ENCODE measurements around the gene XYLB. TPM values are rescaled to one million over a fixed set of nuclear protein-coding genes. Genes with fewer than 3 reads are reported as not detected.

XYLB gene
- total and polyA plus RNA-seq, 9 donors: 1.4 to 7.0 (median 3.8) TPM

GRCh38 chr3:38387862-38388261, 41.3 kb downstream of the XYLB start:
- H3K9me3 ChIP-seq: no peaks in the 10 kb centered on the region
- 97 to 99% (median 98%) methylated on average over 5 of the region's 5 CpGs for WGBS, 3 donors

GRCh38 chr3:38392604-38393163, 46.1 kb downstream of the XYLB start:
- no peak for DNase-seq

More at GRCh38 chr3:38387862-38388261, 41.3 kb downstream of the XYLB start:
- Histone ChIP-seq H3K27me3 (no peaks in the 10 kb centered on the region), H3K4me1 (ENCODE audit: insufficient read depth) (no peaks in the 10 kb centered on the region), H3K27ac (no peak overlapping the region), H3K36me3 (no peaks in the 10 kb centered on the region), H3K4me3 (no peak overlapping the region)
- intact Hi-C loops (cut with DNase I): no loop called here
- no peak for DNase-seq
- TF ChIP-seq CTCF (IDR thresholded peaks at IDR 0.05) (no peak), EP300 (IDR thresholded peaks at IDR 0.05) (no peak), POLR2A (IDR thresholded peaks at IDR 0.05) (no peak)

GRCh38 chr3:38396239-38396638, 49.7 kb downstream of the XYLB start:
- Histone ChIP-seq H3K27me3 (no peaks in the 10 kb centered on the region), H3K27ac (no peak overlapping the region), H3K36me3 (no peaks in the 10 kb centered on the region), H3K4me1 (ENCODE audit: insufficient read depth) (no peaks in the 10 kb centered on the region), H3K9me3 (no peaks in the 10 kb centered on the region), H3K4me3 (no peak overlapping the region)
- DNase-seq: no peak
- TF ChIP-seq EP300 (IDR thresholded peaks at IDR 0.05) (no peak), CTCF (IDR thresholded peaks at IDR 0.05) (no peak), POLR2A (IDR thresholded peaks at IDR 0.05) (no peak)
- 90 to 98% (median 95%) methylated on average over 2 of the region's 2 CpGs for WGBS, 3 donors
- intact Hi-C loops (cut with DNase I): no loop called here

More at GRCh38 chr3:38392604-38393163, 46.1 kb downstream of the XYLB start:
- intact Hi-C loops (cut with DNase I): no loop called here
- H3K27me3 ChIP-seq: no peaks in the 10 kb centered on the region
- no peak overlapping the region for H3K4me3 ChIP-seq
- H3K27ac ChIP-seq: no peak overlapping the region
- WGBS, 3 donors: 95 to 100% (median 96%) methylated on average over 1 of the region's 1 CpG
- H3K36me3 ChIP-seq: no peaks in the 10 kb centered on the region
- no peaks in the 10 kb centered on the region for H3K9me3 ChIP-seq
- H3K4me1 ChIP-seq (ENCODE audit: insufficient read depth): no peaks in the 10 kb centered on the region
- TF ChIP-seq POLR2A (IDR thresholded peaks at IDR 0.05): no peak

GRCh38 chr3:38396861-38397260, 50.3 kb downstream of the XYLB start:
- WGBS, 3 donors: 95 to 96% (median 95%) methylated on average over 5 of the region's 5 CpGs
- no peak for DNase-seq
- Histone ChIP-seq H3K9me3 (no peaks in the 10 kb centered on the region), H3K36me3 (no peaks in the 10 kb centered on the region), H3K4me3 (no peak overlapping the region), H3K4me1 (ENCODE audit: insufficient read depth) (no peaks in the 10 kb centered on the region), H3K27ac (no peak overlapping the region), H3K27me3 (no peaks in the 10 kb centered on the region)
- intact Hi-C loops (cut with DNase I): no loop called here
- no peak for TF ChIP-seq CTCF (IDR thresholded peaks at IDR 0.05)
- TF ChIP-seq EP300 (IDR thresholded peaks at IDR 0.05): no peak
- no peak for TF ChIP-seq POLR2A (IDR thresholded peaks at IDR 0.05)

- Histone ChIP-seq H3K9me3 (no peaks in the 10 kb centered on the region), H3K4me1 (ENCODE audit: insufficient read depth) (no peaks in the 10 kb centered on the region), H3K36me3 (no peaks in the 10 kb centered on the region), H3K27me3 (no peaks in the 10 kb centered on the region), H3K4me3 (no peak overlapping the region), H3K27ac (no peak overlapping the region)
- TF ChIP-seq POLR2A (IDR thresholded peaks at IDR 0.05): no peak
- no peak for TF ChIP-seq EP300 (IDR thresholded peaks at IDR 0.05)
- no peak for TF ChIP-seq CTCF (IDR thresholded peaks at IDR 0.05)
- 40 to 49% (median 41%) methylated on average over 5 of the region's 5 CpGs for WGBS, 3 donors
- no peak for DNase-seq
- intact Hi-C loops (cut with DNase I): no loop called here
Observed at GRCh38 chr3:38397320-38397719, 50.7 kb downstream of the XYLB start.

Data from ovary (tissue), 9 donors.